Activated naive CD8-positive, alpha-beta T cell treated with anti-CD3 and anti-CD28 coated beads, Interleukin-2, amount 10 ng/mL, durations not matched to agents 7 days and 5 days (primary cell): ENCODE measurements around the gene NKX1-2. TPM values are rescaled to one million over a fixed set of nuclear protein-coding genes. Genes with fewer than 3 reads are reported as not detected.

Source experiments
- ATAC-seq: fragments of 150-1000 bp; cut with Tn5 transposase; one replicate; pipeline ENCODE4 v1.10.0; 2021; ENCODE audit warnings: low read depth, moderate library complexity
- POLR2A ChIA-PET: fragments of 350-600 bp; sonication (Branson Sonifier 250); formaldehyde crosslinking; loops from one replicate; lab custom pipeline; 2021; ENCODE audit warnings: antibody characterized with exemption; lab: Charles Lee
- DNase-seq: peaks from one replicate; pipeline ENCODE4 v3.0.0; 2021
- H3K27ac Mint-ChIP-seq: one replicate; pipeline ENCODE4 v1.8.0; 2022; ENCODE audit warnings: mild to moderate bottlenecking, mixed read lengths
- H3K27me3 Mint-ChIP-seq: one replicate; pipeline ENCODE4 v1.8.0; 2022; ENCODE audit warnings: mild to moderate bottlenecking, moderate library complexity, mixed read lengths
- H3K36me3 Mint-ChIP-seq: one replicate; pipeline ENCODE4 v1.8.0; 2021; ENCODE audit warnings: mild to moderate bottlenecking, mixed read lengths
- H3K4me1 Mint-ChIP-seq: one replicate; pipeline ENCODE4 v1.8.0; 2021; ENCODE audit warnings: mixed read lengths
- H3K4me3 Mint-ChIP-seq: one replicate; pipeline ENCODE4 v1.8.0; 2022; ENCODE audit warnings: mild to moderate bottlenecking, moderate library complexity, mixed read lengths
- H3K9me3 Mint-ChIP-seq: one replicate; pipeline ENCODE4 v1.8.0; 2021; ENCODE audit warnings: mixed read lengths
- total RNA-seq, 2 experiments: library from RNA; stranded (reverse); gene quantifications; one replicate each; pipeline ENCODE4 v1.2.3, GENCODE V29; 2021

The NKX1-2 gene
- total RNA-seq, 2 experiments from 2014 or later = not detected

DNA sequence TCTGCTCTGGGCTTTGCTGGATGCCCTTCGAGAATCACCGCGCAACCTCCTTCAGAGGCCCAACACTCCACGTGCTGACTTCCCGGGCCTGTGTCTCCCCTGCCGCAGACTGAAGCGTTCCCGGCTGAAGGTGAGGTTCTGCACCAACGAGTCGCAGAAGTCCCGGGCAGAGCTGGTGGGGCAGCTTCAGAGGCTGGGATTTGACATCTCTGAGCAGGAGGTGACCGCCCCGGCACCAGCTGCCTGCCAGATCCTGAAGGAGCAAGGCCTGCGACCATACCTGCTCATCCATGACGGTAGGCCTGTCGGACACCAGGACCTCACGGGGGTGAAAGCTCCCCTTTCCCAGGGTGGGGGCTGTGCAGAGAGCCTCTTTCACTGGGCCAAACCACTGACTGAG lies 34.2 kb upstream of the NKX1-2 start:
- ATAC-seq (no peak), DNase-seq (no peak)
- H3K27ac Mint-ChIP-seq = no peak overlapping the region
- peaks cover 2% of the 10 kb centered on the region for H3K9me3 Mint-ChIP-seq
- H3K36me3 Mint-ChIP-seq = peaks cover 2% of the 10 kb centered on the region
- no peaks in the 10 kb centered on the region for H3K27me3 Mint-ChIP-seq
- H3K4me3 Mint-ChIP-seq = no peak overlapping the region
- POLR2A ChIA-PET = no interaction called here
- H3K4me1 Mint-ChIP-seq = no peaks in the 10 kb centered on the region

GRCh38 chr10:124482876-124483275 lies 33.0 kb upstream of the NKX1-2 start:
- Mint-ChIP-seq H3K4me1 (no peaks in the 10 kb centered on the region), H3K27ac (no peak overlapping the region), H3K36me3 (peaks cover 2% of the 10 kb centered on the region), H3K9me3 (peaks cover 2% of the 10 kb centered on the region), H3K27me3 (no peaks in the 10 kb centered on the region), H3K4me3 (no peak overlapping the region)
- POLR2A ChIA-PET = no interaction called here
- ATAC-seq (no peak), DNase-seq (no peak)

DNA sequence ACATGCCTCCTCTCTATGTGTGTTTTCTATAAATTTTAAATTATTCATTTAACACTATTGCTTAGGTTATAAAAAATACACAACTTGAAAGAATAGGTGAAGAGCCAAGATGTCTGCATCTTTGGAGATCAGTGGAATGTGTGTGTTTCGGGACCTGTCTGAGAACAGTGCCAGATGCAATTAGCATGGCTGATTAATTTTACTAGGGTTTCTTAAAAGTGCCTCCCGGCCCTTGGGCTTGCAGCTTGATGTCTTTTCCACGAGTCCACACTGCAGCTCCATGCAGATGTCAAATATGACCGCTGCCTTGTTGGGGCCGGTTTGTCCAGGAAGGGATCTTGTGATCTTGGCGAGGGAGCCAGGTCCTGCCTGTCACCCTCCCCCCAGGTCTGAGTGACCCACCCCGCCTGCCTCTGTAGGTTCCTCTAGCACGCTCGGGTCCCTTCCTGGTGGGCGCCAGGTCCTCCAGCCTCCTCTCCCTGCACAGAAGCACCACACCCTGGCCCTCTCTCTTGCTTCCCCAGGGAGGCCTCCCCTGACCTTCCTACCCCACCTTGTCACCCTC lies 32.5 kb upstream of the NKX1-2 start:
- POLR2A ChIA-PET = no interaction called here
- ATAC-seq (no peak), DNase-seq (no peak)
- Mint-ChIP-seq H3K36me3 (peaks cover 2% of the 10 kb centered on the region), H3K4me1 (no peaks in the 10 kb centered on the region), H3K4me3 (no peak overlapping the region), H3K27ac (no peak overlapping the region), H3K27me3 (no peaks in the 10 kb centered on the region), H3K9me3 (peaks cover 2% of the 10 kb centered on the region)

- Mint-ChIP-seq H3K27ac (no peak overlapping the region), H3K4me3 (no peak overlapping the region), H3K4me1 (no peaks in the 10 kb centered on the region), H3K9me3 (no peaks in the 10 kb centered on the region), H3K36me3 (peaks cover 2% of the 10 kb centered on the region), H3K27me3 (no peaks in the 10 kb centered on the region)
- POLR2A ChIA-PET = no interaction called here
- DNase-seq (no peak), ATAC-seq (no peak)
Observed at GRCh38 chr10:124481717-124482116, 31.9 kb upstream of the NKX1-2 start.

GRCh38 chr10:124480860-124481259 lies 31.0 kb upstream of the NKX1-2 start:
- POLR2A ChIA-PET = no interaction called here
- H3K27me3 Mint-ChIP-seq = no peaks in the 10 kb centered on the region
- no peak for ATAC-seq

DNA sequence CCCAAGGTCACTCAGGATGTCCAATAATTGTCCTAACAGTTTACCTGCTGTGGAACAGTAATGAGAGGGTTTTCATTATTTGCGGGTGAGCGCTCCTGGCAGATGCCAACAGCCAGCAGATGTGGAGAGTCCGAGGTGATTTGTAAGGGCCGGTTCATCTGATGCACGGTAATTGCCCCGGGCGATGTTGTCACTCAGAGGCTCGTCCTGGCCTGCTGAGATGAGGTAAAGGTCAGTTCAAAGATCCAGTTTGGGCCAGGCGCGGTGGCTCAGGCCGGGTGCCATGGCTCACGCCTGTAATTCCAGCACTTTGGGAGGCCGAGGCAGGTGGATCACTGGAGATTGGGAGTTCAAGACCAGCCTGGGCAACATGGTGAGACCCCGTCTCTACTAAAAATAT lies 28.7 kb upstream of the NKX1-2 start:
- POLR2A ChIA-PET = no interaction called here
- H3K27me3 Mint-ChIP-seq = no peaks in the 10 kb centered on the region
- H3K4me1 Mint-ChIP-seq = peaks cover 1% of the 10 kb centered on the region
- H3K27ac Mint-ChIP-seq = no peak overlapping the region
- H3K9me3 Mint-ChIP-seq = no peaks in the 10 kb centered on the region
- H3K36me3 Mint-ChIP-seq = no peaks in the 10 kb centered on the region
- no peak overlapping the region for H3K4me3 Mint-ChIP-seq
- DNase-seq (no peak), ATAC-seq (no peak)

More at GRCh38 chr10:124480860-124481259, 31.0 kb upstream of the NKX1-2 start:
- H3K4me1 Mint-ChIP-seq = no peaks in the 10 kb centered on the region
- DNase-seq = no peak
- H3K4me3 Mint-ChIP-seq = no peak overlapping the region
- no peak overlapping the region for H3K27ac Mint-ChIP-seq
- H3K9me3 Mint-ChIP-seq = no peaks in the 10 kb centered on the region
- H3K36me3 Mint-ChIP-seq = peaks cover under 1% of the 10 kb centered on the region

DNA sequence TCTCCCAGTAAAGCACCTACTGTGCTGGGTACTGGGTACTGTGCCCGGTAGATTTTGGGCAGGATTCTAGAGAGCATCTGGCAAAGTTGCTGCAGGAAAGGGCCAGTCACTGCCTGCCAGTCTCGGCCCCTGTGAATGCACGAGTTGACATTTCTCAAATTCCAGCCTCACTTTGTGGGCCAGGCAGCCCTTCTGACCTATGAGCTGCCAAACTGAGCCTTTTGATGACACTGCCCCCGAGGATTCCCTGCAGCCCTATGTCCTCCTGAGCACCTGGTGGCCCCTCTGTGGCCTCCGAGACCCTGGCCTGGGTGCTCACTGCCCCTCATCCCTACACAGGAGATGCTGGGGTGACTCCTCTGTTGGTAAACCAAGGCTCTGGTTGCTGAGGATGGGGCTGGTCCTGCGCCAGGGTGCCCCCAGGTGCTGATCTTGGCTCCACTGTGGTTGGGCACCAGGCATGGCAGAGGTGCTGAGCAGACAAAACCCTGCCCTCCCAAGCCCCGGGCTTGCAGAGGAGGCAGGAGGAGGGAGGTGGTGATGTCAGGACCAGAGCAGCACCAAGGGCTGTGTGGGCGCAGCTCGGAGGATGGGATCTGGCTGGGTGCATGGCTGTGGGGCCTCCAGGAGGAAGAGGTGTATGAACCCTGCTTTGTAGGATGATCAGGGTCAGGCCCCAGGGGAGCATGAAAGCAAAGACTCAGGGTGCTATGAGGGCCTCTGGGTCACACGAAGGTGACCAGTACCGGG lies 28.0 kb upstream of the NKX1-2 start:
- ATAC-seq (no peak), DNase-seq (no peak)
- Mint-ChIP-seq H3K27ac (no peak overlapping the region), H3K36me3 (no peaks in the 10 kb centered on the region), H3K4me3 (no peak overlapping the region), H3K27me3 (no peaks in the 10 kb centered on the region), H3K4me1 (peaks cover 1% of the 10 kb centered on the region), H3K9me3 (no peaks in the 10 kb centered on the region)
- POLR2A ChIA-PET = no interaction called here

DNA sequence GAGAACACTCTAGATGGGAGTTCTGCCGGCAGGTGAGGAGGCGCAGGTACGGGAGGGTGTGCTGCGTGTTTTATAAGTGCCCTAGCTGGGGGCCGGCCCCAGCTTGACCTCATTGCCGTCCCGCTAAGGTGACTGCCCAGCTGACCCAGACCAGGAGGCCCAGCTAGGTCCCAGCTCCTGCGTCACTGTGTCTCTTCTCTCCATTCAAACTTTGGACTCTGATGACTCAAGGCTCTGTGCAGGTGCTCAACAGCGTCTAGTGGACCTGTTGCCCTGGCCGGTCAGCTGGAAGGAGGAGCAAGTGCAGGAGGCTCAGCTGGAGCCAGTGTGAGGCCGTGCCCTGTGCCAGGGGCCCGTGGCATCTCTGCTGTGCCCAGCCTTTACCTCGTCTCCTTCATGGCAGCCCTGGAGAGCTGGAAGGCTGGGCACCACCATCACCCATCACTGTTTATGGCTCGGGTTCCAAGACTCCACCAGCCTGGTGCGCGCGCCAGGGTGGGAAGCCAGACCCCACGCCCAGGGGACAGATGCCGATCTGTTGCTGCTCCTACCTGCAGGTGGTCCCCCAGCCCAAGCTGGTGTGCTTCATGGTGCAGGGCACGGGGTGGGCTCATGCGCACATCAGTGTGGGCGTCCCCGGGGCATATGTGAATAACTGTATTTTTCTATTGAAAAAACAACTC lies 26.3 kb upstream of the NKX1-2 start:
- Mint-ChIP-seq H3K4me3 (no peak overlapping the region), H3K27ac (no peak overlapping the region), H3K4me1 (peaks cover 1% of the 10 kb centered on the region), H3K27me3 (no peaks in the 10 kb centered on the region), H3K36me3 (no peaks in the 10 kb centered on the region), H3K9me3 (no peaks in the 10 kb centered on the region)
- DNase-seq (no peak), ATAC-seq (no peak)
- POLR2A ChIA-PET = no interaction called here

GRCh38 chr10:124474514-124475070 lies 24.8 kb upstream of the NKX1-2 start:
- ATAC-seq (no peak), DNase-seq (no peak)
- H3K27ac Mint-ChIP-seq = no peak overlapping the region
- POLR2A ChIA-PET = no interaction called here
- no peaks in the 10 kb centered on the region for H3K36me3 Mint-ChIP-seq
- no peaks in the 10 kb centered on the region for H3K9me3 Mint-ChIP-seq
- H3K4me1 Mint-ChIP-seq = peaks cover 2% of the 10 kb centered on the region
- H3K4me3 Mint-ChIP-seq = no peak overlapping the region
- H3K27me3 Mint-ChIP-seq = no peaks in the 10 kb centered on the region

GRCh38 chr10:124473070-124473469 lies 23.2 kb upstream of the NKX1-2 start:
- Mint-ChIP-seq H3K9me3 (no peaks in the 10 kb centered on the region), H3K36me3 (no peaks in the 10 kb centered on the region), H3K4me3 (no peak overlapping the region), H3K27ac (no peak overlapping the region), H3K27me3 (no peaks in the 10 kb centered on the region), H3K4me1 (peaks cover 4% of the 10 kb centered on the region)
- DNase-seq (no peak), ATAC-seq (no peak)
- POLR2A ChIA-PET = interaction anchor here (1.5 kb wide), 1 partner anchor 11 kb away, joined by 4 read pairs; the partner anchor contains the start of gene LHPP

- H3K4me1 Mint-ChIP-seq = peaks cover 4% of the 10 kb centered on the region
- no peak overlapping the region for H3K27ac Mint-ChIP-seq
- POLR2A ChIA-PET = no interaction called here
- no peaks in the 10 kb centered on the region for H3K9me3 Mint-ChIP-seq
- no peak overlapping the region for H3K4me3 Mint-ChIP-seq
- no peak for DNase-seq
- H3K27me3 Mint-ChIP-seq = no peaks in the 10 kb centered on the region
- ATAC-seq = peak; percentile 27
- no peaks in the 10 kb centered on the region for H3K36me3 Mint-ChIP-seq
Observed at GRCh38 chr10:124472071-124472470, 22.2 kb upstream of the NKX1-2 start.

GRCh38 chr10:124470544-124471434 lies 21.0 kb upstream of the NKX1-2 start:
- no peak overlapping the region for H3K4me3 Mint-ChIP-seq
- peak; percentile 31 for ATAC-seq
- POLR2A ChIA-PET = no interaction called here
- peaks cover 1% of the 10 kb centered on the region for H3K36me3 Mint-ChIP-seq
- H3K27me3 Mint-ChIP-seq = no peaks in the 10 kb centered on the region
- peaks cover 7% of the 10 kb centered on the region for H3K4me1 Mint-ChIP-seq
- no peaks in the 10 kb centered on the region for H3K9me3 Mint-ChIP-seq
- H3K27ac Mint-ChIP-seq = no peak overlapping the region
- no peak for DNase-seq

DNA sequence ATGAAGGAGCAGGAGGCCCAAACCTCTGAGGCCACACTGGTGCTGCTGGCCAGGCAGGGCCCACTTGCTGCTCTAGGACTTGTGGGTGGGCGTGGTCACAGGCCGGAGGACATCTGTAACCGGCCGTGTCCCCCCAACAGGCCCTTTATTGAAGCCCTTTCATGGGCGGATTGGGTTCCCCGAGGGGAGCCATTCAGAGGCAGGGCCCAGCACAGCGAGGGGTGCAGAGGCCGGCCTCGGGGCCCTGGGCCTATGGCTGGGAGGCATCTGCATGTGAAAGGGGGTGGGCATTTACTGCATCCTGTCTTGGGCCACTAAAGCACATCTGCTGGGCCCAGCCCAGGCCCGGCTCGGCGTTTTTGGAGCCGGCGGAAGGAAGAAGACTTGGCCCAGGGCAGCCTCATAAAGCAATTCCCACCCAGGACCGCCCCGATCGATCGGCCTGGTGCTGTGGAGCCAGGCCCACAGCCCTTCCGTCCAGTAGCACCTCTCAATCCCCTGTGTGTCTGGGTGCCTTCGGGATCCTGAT lies 20.2 kb upstream of the NKX1-2 start:
- POLR2A ChIA-PET = no interaction called here

More for the DNA sequence above, 20.2 kb upstream of the NKX1-2 start:
- H3K27me3 Mint-ChIP-seq = no peaks in the 10 kb centered on the region
- peaks cover 14% of the 10 kb centered on the region for H3K4me1 Mint-ChIP-seq
- H3K9me3 Mint-ChIP-seq = no peaks in the 10 kb centered on the region
- no peak overlapping the region for H3K27ac Mint-ChIP-seq
- ATAC-seq (no peak), DNase-seq (no peak)
- H3K4me3 Mint-ChIP-seq = no peak overlapping the region
- peaks cover 1% of the 10 kb centered on the region for H3K36me3 Mint-ChIP-seq
